ENCODE data around the gene EPN1. TPM values are rescaled to one million over a fixed set of nuclear protein-coding genes. Genes with fewer than 3 reads are reported as not detected.

EPN1 gene
- total RNA-seq, 3 donors from 2014 or later (not counting 1 experiment from before 2014, with no cell fraction given): 47.6 to 56.4 (median 51.8) TPM

DNA sequence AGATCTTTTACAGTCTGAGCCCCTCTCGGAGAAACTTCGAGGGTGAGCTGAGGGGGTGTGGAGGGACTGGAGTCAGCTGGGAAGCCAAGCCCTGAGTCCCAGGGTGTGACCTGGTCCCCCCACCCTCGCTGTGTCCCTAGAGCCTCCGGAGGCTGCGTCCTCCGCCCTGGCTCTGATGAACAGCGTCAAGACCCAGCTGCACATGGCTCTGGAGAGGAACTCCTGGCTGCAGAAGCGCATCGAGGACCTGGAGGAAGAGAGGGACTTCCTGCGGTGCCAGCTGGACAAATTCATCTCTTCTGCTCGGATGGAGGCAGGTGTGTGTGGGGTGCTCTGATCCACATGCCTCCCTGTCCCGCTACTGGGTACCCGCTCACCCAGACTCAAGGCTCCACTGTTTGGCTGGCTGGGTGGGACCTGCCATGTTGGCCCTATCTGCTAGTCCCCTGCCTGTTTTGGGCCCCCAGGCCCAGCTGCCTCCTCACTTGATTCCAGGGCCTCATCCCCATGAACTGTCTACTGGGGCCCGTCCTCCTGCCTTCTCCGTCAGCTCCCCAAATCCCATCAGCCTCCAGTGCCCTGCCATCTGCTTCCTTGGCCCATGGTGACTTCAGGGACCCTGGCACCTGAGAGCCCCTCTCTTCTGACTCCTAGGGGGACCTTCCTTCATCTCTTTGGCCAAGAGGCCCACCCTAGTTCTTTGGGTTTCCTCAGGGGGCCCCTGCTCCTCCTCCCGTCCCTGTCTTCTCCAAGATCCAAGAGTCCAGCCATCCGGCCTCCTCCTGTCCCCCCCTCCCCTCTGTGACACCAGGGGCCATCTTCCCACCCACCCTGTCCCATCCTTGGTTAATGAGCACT, 25.5 kb upstream of the EPN1 start:
- Histone ChIP-seq H3K4me1 (ENCODE audit: control insufficient read depth, insufficient read depth, low read length) (peaks cover 36% of the 10 kb centered on the region), H3K4me3 (ENCODE audit: low read length) (no peak overlapping the region), H3K27ac (ENCODE audit: low read length) (no peak overlapping the region), H3K36me3 (ENCODE audit: control insufficient read depth, insufficient read depth, low read length) (peaks cover 13% of the 10 kb centered on the region), H3K27me3 (ENCODE audit: control insufficient read depth, insufficient read depth, low read length) (no peaks in the 10 kb centered on the region), H3K9me3 (ENCODE audit: control insufficient read depth, insufficient read depth, low read length) (no peaks in the 10 kb centered on the region)
- DNase-seq (no peak), ATAC-seq (no peak)
- WGBS (ENCODE audit: insufficient coverage): 78% methylated on average over 17 of the region's 17 CpGs
- H3K27ac Mint-ChIP-seq: peak overlapping the region in 1 of 2 donors; percentile 65
- H3K4me1 Mint-ChIP-seq: peaks cover 15 to 34% of the 10 kb centered on the region in 2 donors
- H3K4me3 Mint-ChIP-seq: peak overlapping the region; percentile 83
- no peak for TF ChIP-seq CTCF (IDR thresholded peaks at IDR 0.05)
- no peaks in the 10 kb centered on the region for H3K36me3 Mint-ChIP-seq
- intact Hi-C loops (cut with micrococcal nuclease): loop anchor here (5.0 to 10.0 kb wide), 3 partner anchors 472 to 1455 kb away; partner anchors contain the start of genes TSEN34 and ZSCAN5A
- H3K27me3 Mint-ChIP-seq (ENCODE audit: low read depth in 2 of 2): peaks cover 0 to 7% of the 10 kb centered on the region in 2 donors
- H3K9me3 Mint-ChIP-seq: no peaks in the 10 kb centered on the region

DNA sequence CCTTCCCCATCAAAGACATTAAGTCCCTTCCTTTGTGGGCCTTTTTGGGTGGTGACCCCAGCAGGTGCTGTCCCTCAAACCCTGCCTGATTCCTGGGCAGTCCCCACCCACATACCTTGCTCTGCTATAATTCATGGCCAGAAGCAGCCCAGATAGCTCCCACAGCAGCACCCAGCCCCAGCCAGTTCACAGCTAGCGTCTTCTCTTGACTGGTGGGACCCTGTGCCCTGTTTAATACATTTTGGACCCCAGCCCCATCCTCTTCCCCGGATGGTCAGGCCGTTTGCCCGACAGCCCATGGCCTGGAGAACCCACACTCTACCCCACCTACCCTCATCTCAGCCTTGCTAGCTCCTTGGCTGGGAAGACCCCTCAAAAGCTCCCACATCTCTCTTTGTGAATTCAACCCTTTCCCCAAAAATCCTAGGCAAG, 24.9 kb upstream of the EPN1 start:
- H3K36me3 Mint-ChIP-seq: no peaks in the 10 kb centered on the region
- peaks cover 17 to 32% of the 10 kb centered on the region in 2 donors for H3K4me1 Mint-ChIP-seq
- H3K4me3 Mint-ChIP-seq: peak overlapping the region; percentile 37
- H3K27me3 Mint-ChIP-seq (ENCODE audit: low read depth in 2 of 2): peaks cover 0 to 7% of the 10 kb centered on the region in 2 donors
- Histone ChIP-seq H3K36me3 (ENCODE audit: control insufficient read depth, insufficient read depth, low read length) (peaks cover 6% of the 10 kb centered on the region), H3K27ac (ENCODE audit: low read length) (no peak overlapping the region), H3K9me3 (ENCODE audit: control insufficient read depth, insufficient read depth, low read length) (no peaks in the 10 kb centered on the region), H3K27me3 (ENCODE audit: control insufficient read depth, insufficient read depth, low read length) (no peaks in the 10 kb centered on the region), H3K4me3 (ENCODE audit: low read length) (no peak overlapping the region), H3K4me1 (ENCODE audit: control insufficient read depth, insufficient read depth, low read length) (peaks cover 33% of the 10 kb centered on the region)
- no peaks in the 10 kb centered on the region for H3K9me3 Mint-ChIP-seq
- no peak for DNase-seq
- TF ChIP-seq CTCF (IDR thresholded peaks at IDR 0.05): no peak
- intact Hi-C loops (cut with micrococcal nuclease): loop anchor here (5.0 to 10.0 kb wide), 3 partner anchors 473 to 1455 kb away; partner anchors contain the start of genes TSEN34 and ZSCAN5A
- WGBS (ENCODE audit: insufficient coverage): 94% methylated on average over 4 of the region's 4 CpGs
- no peak for ATAC-seq
- peak overlapping the region in 1 of 2 donors; percentile 65 for H3K27ac Mint-ChIP-seq

GRCh38 chr19:55650602-55651230, 24.3 kb upstream of the EPN1 start:
- Mint-ChIP-seq H3K4me1 (peaks cover 22 to 35% of the 10 kb centered on the region in 2 donors), H3K27ac (peak overlapping the region in 1 of 2 donors; percentile 65), H3K4me3 (peak overlapping the region; percentile 37), H3K27me3 (ENCODE audit: low read depth in 2 of 2) (peaks cover 0 to 7% of the 10 kb centered on the region in 2 donors), H3K36me3 (no peaks in the 10 kb centered on the region), H3K9me3 (no peaks in the 10 kb centered on the region)
- Histone ChIP-seq H3K4me1 (ENCODE audit: control insufficient read depth, insufficient read depth, low read length) (peaks cover 36% of the 10 kb centered on the region), H3K4me3 (ENCODE audit: low read length) (no peak overlapping the region), H3K9me3 (ENCODE audit: control insufficient read depth, insufficient read depth, low read length) (no peaks in the 10 kb centered on the region), H3K27ac (ENCODE audit: low read length) (no peak overlapping the region), H3K36me3 (ENCODE audit: control insufficient read depth, insufficient read depth, low read length) (peaks cover under 1% of the 10 kb centered on the region), H3K27me3 (ENCODE audit: control insufficient read depth, insufficient read depth, low read length) (no peaks in the 10 kb centered on the region)
- 97% methylated on average over 17 of the region's 17 CpGs for WGBS (ENCODE audit: insufficient coverage)
- DNase-seq: no peak
- no peak for TF ChIP-seq CTCF (IDR thresholded peaks at IDR 0.05)
- intact Hi-C loops (cut with micrococcal nuclease): loop anchor here (5.0 to 10.0 kb wide), 3 partner anchors 473 to 1456 kb away; partner anchors contain the start of genes TSEN34 and ZSCAN5A
- ATAC-seq: no peak

Data from natural killer cell (primary cell).